Retina (tissue), 1 donor: ENCODE data around the gene KLRF1.
"Not testable (repeated sequence)": the region's sequence is repeated elsewhere in the genome, so short reads cannot be mapped to it uniquely, and the experiment has no call there.

Experiments used
- DNase-seq: peaks from one replicate; pipeline ENCODE4 v3.0.0-alpha.2; 2016

The KLRF1 gene

GRCh38 chr12:9870286-9870866 lies 43.1 kb downstream of the KLRF1 start:
- DNase-seq, result no peak

- DNase-seq, result no peak
Observed at GRCh38 chr12:9872162-9872561, 44.9 kb downstream of the KLRF1 start.

GRCh38 chr12:9872742-9873141 lies 45.5 kb downstream of the KLRF1 start:
- no peak for DNase-seq

GRCh38 chr12:9876120-9876519 lies 48.8 kb downstream of the KLRF1 start:
- DNase-seq, result not testable (repeated sequence)

- no peak for DNase-seq
Observed at GRCh38 chr12:9880532-9881078, 53.3 kb downstream of the KLRF1 start.

- DNase-seq, result no peak
Observed at GRCh38 chr12:9881246-9881645, 54.0 kb downstream of the KLRF1 start, which contains the start of gene KLRF2. KLRF2 (plus strand) TSS chr12:9881489; CDS start chr12:9881596, 107 bp downstream.

GRCh38 chr12:9881988-9882387 lies 54.7 kb downstream of the KLRF1 start:
- no peak for DNase-seq

GRCh38 chr12:9883175-9883574 lies 55.9 kb downstream of the KLRF1 start:
- no peak for DNase-seq

- no peak for DNase-seq
Observed at GRCh38 chr12:9888665-9889273, 61.5 kb downstream of the KLRF1 start.
